Activated T-helper 17 cell treated with anti-CD3 and anti-CD28 coated beads, Interleukin-2, amount 50 U/mL, for 72 hours (primary cell): ENCODE data around the gene DUS3L. TPM values are rescaled to one million over a fixed set of nuclear protein-coding genes. Genes with fewer than 3 reads are reported as not detected.

Experiments used
- total RNA-seq, 2 donors: library from RNA; stranded (reverse); gene quantifications; one replicate each; pipeline ENCODE4 v1.2.3, GENCODE V29; 2022

DUS3L gene
- total RNA-seq, 2 donors from 2014 or later: 46.8 to 73.6 TPM

Other genes with a start within 250 kb of the DUS3L start
- gene TINCR, start 223.2 kb downstream of the DUS3L start, total RNA-seq: 1 to 10 TPM in 1 of 2 donors, under 1 TPM in 1; 0.48 to 2.4 TPM
- gene SAFB2, start 168.4 kb downstream of the DUS3L start, total RNA-seq: 100 to 1,000 TPM; 126 to 159 TPM
- 100 to 1,000 TPM; 119 to 124 TPM for gene SAFB, start 168.1 kb downstream of the DUS3L start, total RNA-seq
- 10 to 100 TPM; 29.5 to 38.7 TPM for gene MICOS13, start 110.6 kb downstream of the DUS3L start, total RNA-seq
- 1 to 10 TPM; 2.3 to 5.3 TPM for gene HSD11B1L, start 110.1 kb downstream of the DUS3L start, total RNA-seq
- gene RPL36, start 100.9 kb downstream of the DUS3L start, total RNA-seq: 1,000 to 10,000 TPM in 1 of 2 donors, 100 to 1,000 TPM in 1; 860 to 1,029 TPM
- 100 to 1,000 TPM; 291 to 376 TPM for gene LONP1, start 71.0 kb downstream of the DUS3L start, total RNA-seq
- gene CATSPERD, start 70.5 kb downstream of the DUS3L start, total RNA-seq: not detected
- 1 to 10 TPM; 4.6 to 9.9 TPM for gene PRR22, start 6.4 kb downstream of the DUS3L start, total RNA-seq
- gene NRTN, start 13.9 kb upstream of the DUS3L start, total RNA-seq: under 1 TPM; 0.32 to 0.52 TPM
- not detected for gene FUT6, start 48.5 kb upstream of the DUS3L start, total RNA-seq
- gene FUT3, start 60.3 kb upstream of the DUS3L start, total RNA-seq: 1 to 10 TPM in 1 of 2 donors, not detected in 1; 1.4 TPM
- gene FUT5, start 79.4 kb upstream of the DUS3L start, total RNA-seq: under 1 TPM in 1 of 2 donors, not detected in 1; 0.48 TPM
- 100 to 1,000 TPM; 162 to 249 TPM for gene NDUFA11, start 112.6 kb upstream of the DUS3L start, total RNA-seq
- gene VMAC, start 113.7 kb upstream of the DUS3L start, total RNA-seq: 1 to 10 TPM; 3.7 to 4.4 TPM
- gene CAPS, start 123.1 kb upstream of the DUS3L start, total RNA-seq: 1 to 10 TPM; 3.8 to 5.1 TPM
- gene RANBP3, start 187.0 kb upstream of the DUS3L start, total RNA-seq: 100 to 1,000 TPM in 1 of 2 donors, 10 to 100 TPM in 1; 81.4 to 112 TPM